GM19328 (cell line): ENCODE data around the gene GRB10.
A peak's percentile ranks its signal among the peaks of the same experiment; 100 is the strongest.

Experiments used
- ATAC-seq: cut with Tn5 transposase; IDR thresholded peaks from one replicate; pipeline ENCODE4 v1.9.1; 2021; ENCODE audit warnings: mild to moderate bottlenecking, moderate library complexity; ENCODE audit not compliant: unreplicated experiment

The GRB10 gene

DNA sequence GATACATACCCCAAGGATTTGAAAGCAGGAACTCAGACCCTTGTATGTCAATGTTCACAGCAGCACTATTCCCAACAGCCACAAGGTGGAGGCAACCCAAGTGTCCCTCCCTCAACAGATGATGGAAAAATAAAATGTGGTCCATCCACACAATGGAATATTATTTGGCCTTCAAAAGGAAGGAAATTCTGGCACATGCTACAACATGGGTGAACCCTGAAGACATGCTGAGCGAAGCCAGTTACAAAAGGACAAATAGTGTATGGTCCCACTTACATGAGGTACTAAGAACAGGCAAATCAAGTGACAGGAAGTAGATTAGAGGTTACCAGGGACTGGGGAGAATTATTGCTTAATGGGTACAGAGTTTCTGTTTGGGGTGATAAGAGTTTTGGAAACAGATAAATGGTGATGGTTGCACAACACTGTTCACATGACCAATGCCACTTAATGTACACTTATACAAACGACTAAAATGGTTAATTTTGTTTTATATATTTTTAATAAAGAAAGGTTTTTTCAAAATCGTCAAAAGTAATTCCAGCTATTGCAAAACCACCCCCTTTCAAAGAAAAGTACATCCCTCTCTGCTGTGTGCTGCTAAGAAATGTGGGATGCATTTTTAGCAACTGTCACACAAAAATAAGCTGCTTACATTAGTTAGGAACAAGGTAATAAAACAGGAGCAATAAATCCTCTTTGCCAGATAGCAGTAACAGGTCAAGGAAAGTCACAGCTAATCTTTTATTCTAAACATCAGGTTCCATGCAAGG lies 85.7 kb downstream of the GRB10 start:
- no peak for ATAC-seq

DNA sequence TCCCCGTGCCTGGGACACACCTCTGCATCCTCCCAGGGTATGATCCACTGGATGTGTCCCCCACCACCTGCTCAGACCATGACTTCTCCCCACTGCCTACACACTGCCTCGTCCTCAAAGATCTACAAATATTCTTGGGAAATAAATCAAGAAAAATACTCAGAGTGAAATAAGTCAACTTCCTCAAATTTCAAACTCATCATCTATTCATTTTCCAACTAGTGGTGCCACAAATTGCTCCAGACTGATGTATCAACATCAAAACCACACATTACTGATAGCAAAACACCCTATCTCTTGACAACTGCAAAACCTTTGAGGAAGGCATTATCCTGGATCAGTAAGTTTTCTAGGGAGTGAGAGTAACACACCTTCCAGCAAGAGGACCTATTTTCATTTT lies 87.7 kb downstream of the GRB10 start:
- ATAC-seq: no peak

DNA sequence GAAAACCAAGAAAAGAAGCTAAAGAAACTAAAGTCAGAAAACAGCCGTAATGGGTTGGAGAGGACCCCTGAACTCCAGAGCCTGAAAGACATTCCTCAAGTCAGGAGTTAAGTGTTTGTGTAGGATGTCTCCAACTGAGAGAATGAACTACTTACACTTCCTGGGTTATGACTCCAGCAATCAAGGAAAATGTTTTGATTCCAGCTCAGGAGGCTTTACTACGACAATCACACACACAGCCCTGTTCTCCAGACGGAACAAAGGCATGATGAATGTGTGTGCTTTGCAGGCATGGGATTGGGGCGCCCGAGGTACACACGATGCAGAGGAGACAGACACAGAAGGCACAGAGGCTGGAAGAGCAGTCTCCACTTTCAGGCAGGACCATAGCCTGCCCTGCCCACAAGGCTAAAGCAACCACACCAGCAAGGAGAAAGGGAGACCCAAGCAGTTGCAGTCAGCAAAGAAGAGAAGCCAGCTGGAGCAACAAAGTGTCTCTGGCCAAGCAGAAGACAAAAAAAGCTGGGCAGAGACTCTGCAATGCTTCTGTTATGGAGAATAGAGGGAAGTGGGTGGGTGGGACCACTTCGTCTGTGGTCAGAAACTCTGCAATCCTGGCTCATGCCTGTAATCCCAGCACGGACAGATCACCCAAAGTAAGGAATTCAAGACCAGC lies 89.1 kb downstream of the GRB10 start:
- ATAC-seq: no peak

DNA sequence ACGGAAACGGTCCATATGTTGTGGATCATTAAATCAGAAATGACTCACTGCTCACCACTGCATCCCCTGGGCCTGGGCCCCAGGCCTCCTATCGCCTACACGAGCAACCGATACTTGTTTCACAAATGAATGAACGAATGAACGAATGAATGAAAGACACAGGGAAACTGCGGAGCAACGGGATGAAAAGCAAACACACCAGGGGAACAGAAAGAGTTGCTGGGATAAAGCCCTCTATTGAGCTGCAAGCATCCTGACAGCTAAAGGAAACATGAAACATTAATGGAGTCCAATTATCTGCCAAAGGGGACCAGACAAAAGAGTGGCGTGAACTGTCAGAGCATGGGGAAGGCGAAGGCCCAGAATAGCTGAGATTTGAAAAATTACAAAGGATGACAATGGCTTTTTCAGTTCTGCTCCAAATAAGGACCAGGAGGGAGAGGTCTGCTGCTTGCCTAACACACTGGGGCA lies 92.1 kb downstream of the GRB10 start:
- no peak for ATAC-seq

DNA sequence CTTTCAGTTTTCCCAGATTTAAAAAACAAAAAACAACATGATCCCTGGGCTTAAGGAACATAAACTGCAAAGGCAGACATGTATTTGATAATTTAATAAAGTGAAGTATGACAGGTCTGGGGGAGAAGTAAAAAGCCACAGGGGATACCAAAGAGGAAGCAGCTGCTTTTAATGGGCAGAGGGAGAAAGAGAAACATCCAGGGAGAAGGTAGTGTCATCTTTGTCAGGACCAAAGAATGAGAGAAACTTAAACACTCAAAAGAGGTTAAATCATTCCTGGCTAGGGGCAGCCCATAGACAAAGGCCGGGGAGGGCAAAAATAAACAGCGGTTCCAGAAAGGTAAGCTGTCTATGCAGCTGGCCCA lies 94.5 kb downstream of the GRB10 start:
- no peak for ATAC-seq

DNA sequence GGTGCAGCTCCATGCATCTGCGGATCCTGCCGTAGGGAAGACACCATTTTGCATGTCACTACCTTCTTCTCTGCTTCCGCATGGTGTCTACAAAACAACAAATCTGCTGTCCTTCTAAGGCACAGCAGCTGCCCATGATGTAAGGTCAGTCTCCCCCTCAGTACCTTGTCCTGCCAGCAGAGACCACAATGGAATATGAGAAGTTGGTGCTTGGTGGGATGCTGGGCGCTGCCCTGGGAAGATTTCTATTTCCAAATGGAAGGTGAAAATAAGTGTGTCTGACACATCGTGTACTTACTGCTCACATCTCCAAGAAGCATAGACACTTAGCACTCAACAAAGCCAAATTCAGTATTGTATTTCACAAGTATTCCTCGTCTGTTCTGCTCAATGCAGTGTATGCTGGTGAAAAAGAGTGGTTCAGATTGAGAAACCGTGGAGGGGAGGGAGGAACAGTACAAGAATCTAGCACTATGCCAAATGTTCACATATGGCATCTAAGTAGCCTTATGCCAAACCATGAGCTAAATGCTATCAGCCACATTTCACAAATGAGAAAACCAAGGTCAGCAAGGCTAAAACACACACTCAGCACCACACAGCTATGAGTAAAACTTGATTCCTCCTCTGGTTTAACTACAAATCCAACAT lies 95.0 kb downstream of the GRB10 start:
- no peak for ATAC-seq

DNA sequence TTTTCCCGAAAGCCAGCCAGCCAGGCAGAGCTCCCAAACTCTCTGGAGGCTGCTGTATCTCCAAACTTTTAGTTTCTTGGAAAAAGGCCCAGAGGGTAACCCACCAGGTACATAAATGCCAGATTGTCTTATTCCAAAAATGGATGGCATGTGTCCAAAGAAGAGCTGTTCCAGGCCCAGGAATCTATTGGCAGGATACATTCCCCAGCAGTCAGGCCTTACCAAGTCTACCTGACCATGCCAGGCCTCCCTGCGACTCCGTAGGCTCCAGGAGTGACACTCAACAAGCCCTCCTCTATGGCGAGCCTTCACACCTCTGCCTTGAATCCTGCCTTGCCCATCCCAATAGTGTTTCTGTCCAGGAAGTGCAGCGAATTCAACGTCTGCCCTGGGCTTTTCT lies 95.6 kb downstream of the GRB10 start:
- no peak for ATAC-seq

DNA sequence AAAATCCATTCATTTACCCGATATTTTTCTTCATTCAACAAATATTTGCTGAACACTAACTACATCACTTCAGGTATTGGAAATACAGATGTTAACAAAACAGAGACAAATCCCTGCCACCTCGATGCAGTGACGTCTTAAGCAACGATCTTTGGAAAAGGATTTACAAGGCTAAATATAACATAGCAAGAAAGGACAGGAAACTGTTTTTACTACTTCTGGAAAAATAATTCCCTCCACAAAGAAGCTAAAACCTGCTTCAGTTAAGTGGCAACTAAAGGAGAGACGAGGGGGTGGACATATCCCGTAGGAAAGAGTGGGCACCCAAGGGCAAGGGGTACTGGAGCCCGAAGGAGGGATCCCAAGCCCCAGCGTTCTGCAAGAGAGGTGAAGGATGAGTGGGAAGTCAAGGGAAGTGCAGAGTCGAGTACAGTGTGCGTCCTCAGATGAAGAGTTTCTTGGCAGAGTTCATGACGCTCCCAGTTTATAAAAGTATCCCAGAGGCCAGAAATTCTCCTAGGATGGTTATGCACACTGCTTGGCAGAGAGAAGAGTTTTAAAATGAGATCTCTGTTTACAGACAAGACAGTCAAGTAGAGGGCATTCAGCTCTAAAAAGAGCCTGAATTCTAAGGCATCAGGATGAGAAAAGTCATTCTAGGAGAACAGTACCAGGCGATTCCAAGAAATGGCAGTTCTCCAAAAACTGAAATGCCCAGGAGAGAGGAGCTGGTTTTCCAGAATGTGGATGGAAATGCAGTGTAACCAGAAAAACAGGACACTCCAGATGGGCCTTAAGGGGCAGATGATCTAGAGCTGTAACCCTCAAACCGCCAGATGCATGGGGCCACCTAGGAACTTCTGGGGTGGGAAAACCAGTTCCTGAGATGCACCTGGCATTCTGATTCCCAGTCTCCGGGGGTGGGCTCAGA lies 97.3 kb downstream of the GRB10 start:
- no peak for ATAC-seq

DNA sequence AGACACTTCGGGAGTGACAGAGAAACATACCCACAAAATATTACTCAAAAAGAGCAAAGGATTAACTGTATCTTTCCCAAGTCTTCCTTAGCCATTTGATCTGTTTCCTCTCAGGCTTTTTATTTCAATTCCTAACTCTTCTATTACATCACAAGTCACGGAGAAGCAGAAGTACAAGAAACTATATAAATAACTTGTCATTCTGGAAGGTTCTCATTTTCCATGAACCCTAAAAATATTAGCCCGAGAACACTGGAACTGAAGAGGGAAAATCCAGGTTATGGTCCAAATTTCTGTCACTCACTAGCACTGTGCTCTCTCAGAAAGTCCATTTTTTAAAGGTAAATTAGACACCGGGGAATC lies 98.0 kb downstream of the GRB10 start:
- ATAC-seq: no peak

DNA sequence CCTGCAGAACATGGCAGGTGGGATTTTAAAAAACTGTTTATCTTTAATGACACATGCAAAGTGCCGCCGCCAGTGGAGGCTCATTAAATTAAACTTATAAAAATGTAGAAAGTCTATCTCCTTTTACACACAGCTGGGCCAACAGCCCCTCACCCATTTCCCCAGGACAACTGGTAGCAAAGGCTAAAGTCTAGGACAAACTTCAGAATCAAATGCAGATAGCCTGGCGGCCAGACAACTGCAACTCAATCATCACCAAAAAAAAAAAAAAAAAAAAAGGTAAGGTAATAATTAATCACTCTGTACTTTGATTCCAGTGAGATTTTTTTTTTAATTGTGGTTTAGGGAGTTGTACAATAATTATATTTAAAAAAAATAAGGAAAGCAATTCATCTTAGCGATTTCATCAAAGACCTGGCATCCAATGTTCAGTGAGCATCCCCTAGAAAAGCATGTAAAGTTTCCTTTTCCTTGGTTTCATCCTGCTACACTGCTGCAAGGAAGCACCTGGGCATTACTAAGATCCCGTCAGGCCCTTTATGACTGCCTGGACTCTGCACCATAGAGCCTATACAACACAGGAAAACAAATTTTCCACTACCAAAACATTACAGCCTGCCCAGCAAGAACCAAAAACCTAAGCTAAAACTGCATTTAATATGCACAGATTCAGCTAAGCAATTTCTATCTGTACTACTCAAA lies 98.5 kb downstream of the GRB10 start:
- ATAC-seq: no peak

DNA sequence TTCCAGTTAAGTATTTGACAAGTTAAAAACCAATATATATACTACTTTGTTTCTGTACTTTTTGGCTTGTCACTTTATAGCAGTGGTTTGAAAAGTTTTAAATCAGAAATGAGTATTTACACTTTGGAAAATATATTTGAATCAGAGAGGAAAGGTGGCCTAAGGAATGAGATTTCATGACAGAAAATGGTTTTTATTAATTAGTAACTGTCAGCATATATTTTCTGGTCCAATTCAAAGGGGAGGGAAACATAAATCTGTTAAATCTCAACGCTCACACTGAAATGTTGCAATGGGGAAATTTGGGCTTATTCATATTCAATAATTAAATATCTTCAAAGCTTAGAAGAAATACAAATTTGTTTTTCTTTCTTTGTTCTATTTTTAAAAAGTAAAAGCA lies 100.1 kb downstream of the GRB10 start:
- ATAC-seq: no peak

DNA sequence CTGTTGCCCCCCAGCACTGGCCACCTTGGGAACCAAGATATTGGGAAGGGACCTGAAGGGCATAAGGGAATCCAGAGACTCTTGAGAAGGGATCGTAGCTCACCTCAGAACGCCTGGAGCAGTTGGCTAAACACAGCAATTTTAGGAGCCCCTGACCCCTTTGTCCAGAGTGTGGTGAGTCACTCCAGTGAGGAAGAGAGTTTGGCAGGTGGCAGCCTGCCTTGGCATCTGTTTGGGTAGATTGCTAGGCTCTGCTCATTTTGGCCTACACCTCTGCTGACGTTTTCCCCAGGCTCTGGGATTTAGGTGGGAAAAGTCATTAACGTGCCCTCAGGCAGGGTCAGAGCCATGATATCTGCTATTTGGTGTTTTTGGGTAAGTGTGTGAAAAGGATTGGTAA lies 100.6 kb downstream of the GRB10 start:
- no peak for ATAC-seq

DNA sequence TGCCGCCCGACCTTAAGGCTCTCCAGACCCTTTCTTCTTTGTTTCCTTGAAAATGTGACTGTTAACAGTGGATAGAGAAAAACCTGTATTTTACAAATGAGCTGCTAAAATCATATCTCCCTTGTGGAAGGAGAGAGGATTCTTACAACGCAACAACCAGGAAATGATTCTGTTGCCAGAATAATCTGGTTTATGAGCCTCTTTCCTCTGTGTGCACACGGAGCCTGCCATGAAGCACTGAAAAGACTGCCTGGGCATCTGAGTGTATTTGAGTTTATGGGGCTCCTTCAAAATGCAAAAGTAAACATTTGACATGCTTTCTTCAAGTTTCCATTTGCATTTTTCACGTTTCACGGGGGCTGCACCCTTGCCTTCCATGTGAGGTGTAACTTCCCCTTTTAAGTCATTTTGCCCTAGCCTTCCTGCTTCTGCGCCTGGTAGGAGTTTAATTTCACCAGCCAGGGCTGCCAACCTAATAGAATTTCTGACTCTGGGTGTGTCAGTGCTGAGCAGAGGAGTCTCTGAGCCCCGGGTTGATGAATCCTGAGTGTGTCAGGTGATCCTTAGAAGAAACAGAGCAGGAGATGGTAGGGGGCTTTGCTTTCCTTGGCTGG lies 101.2 kb downstream of the GRB10 start:
- no peak for ATAC-seq

DNA sequence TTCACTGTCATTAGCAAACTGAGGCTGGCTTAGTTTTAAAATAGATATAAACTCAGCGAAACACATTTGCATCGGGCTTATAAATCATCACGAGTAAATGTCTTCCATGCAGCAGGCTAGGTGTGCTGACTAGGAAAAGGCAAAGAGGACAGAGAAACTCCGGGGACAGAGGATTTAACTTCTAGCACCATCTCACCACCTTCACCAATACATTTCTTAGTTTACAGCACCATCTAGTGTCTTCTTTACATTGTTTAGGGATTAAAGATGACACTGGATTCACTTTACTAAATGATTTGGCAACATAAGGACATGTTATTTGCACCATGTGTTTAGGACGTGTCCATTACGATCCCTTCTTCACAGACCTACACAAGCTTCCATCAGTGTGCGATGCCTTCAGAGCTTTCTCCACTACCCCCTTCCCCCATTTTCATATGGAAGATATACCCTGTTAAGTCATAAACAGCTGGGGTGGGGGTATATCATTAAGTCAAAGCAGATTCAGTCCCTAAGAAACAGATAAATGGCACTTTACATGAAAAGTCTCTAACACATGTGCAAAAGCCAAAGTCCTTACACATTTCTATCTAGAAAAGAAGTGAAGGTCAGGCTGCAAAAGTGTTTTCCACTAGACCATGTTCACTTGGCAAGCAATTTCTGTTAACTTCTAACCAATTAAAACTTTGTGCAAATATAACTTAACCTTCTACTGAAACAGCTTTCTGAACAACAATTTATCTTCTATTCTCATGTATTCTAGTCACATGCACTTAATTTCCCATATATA lies 103.3 kb downstream of the GRB10 start:
- peak; percentile 67 for ATAC-seq

DNA sequence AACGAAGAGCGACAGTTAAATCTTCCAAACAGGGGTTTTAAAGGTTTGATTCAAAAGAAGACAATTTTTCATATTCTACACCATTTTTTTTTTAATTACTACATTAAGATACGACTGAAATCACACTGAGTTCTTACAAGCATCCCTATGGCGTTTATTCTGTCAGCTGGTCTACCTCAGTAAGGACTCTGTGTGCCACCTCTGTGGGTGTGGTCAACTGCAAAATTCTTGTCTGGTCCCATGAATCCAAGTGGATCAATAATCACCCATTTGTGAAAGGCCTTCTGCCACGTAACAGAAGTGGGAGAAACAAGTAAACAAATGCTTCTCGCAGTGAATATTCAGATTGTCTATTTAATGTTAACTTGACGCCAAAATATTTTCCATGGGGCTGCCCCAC lies 104.1 kb downstream of the GRB10 start:
- ATAC-seq: no peak

DNA sequence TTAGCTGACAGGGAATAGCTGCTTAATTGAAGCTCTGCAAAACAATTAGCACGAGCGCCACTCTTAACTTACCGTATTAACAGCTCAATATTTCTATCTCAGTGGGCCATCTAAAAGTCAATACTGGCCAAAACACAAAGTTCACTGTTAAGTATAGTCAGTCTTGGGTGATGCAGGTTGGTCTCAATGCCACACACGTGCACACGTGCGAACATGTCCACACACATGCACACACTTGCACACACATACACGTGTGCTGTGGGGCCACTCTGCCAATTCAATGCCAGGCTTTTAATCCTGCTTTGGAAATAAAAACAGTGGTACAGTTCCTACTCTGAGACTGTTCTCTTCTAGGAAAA lies 105.1 kb downstream of the GRB10 start:
- ATAC-seq: no peak

DNA sequence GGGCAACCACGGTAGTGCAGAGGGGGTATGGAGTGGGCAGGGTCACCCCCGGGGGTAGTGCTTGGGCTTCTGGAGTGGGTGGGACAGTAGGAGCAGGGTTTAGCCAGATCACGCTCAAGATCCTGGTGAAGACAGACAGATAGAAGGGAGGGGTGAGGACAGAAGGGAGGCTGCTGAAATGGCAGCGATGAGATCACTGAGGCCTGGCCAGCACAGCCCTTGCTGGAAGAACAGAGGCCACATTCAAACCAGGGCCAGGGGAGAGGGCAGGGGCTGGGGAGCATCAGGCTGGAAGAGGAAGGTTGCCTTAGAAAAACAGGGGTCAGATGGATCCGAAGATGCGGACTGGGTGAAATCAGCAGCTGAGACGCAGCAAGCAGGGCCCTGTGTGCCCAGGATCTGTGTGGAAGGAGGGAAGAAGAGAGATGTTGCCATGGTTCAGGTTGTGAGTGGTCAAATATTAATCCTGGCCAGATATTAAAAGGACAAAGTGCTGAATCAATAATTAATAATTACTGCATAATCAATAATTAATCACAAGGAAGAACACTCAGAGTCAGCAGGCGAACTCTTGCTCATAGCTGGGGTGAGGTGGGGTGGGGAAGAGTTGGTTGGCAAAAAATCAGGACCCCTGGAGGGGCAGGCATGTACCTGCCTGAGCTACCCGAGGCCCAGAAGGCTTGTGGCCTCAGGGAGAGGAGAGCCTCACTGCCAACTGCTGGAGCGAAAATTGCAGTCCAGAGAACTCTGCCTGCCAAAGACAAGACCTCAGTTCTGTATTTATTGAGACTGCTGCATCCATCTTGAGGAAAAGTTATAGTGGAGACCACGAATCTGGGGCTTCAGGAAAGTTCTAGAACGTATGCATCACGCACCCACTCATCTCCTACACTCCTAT lies 105.7 kb downstream of the GRB10 start:
- no peak for ATAC-seq

DNA sequence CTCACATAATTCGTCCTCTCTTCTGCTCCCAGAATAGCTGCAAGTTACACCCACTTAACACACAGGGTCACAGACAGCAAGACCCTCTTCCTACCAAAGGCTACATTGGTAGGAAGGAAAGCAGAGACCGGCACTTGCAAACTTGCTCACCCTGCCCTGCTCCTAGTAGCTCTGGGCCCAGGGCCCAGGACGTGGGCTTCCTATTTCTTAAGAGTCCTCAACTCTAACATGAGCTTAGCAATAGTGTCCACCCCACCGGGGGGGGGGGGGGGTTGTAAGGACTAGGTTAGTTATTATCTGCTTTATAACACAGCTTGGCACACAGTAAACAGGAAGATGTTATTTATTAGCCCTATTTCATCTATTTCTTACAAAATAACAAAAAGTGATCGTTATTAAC lies 106.6 kb downstream of the GRB10 start:
- no peak for ATAC-seq
